HEK293 (cell line): Measurements from ENCODE around the gene CACUL1.

ENCODE experiments used
- CTCF ChIA-PET: fragments of 350-600 bp; formaldehyde crosslinking; extraction: SDS; loops from one replicate; lab custom pipeline; 2021; ENCODE audit warnings: antibody characterized with exemption; lab: Yijun Ruan, JAX
- POLR2A ChIA-PET: fragments of 300-600 bp; formaldehyde crosslinking; extraction: SDS; loops from one replicate; lab custom pipeline; 2020; ENCODE audit warnings: antibody characterized with exemption, inconsistent platforms; lab: Yijun Ruan, JAX
- H3K27ac ChIP-seq: fragments of 200-500 bp; sonication (Bioruptor generic); 2 replicates; pipeline ENCODE4 v1.5.1; 2014; ENCODE audit warnings: low read depth, low read length, control low read depth, inconsistent platforms; ENCODE audit errors: extremely low read depth
- H3K36me3 ChIP-seq, 2 experiments: fragments of 200-500 bp in 1 of 2; sonication (Bioruptor generic) in 1 of 2; 1 replicate in 1 of 2; 2 replicates in 1 of 2; pipeline ENCODE4 v1.5.1; 2014 to 2017; ENCODE audit warnings: inconsistent platforms in 2 of 2, low read length in 2 of 2; ENCODE audit not compliant: control insufficient read depth in 2 of 2, insufficient read depth in 1 of 2
- H3K4me1 ChIP-seq: fragments of 200-500 bp; sonication (Bioruptor generic); 2 replicates; pipeline ENCODE4 v1.5.1; 2014; ENCODE audit warnings: mild to moderate bottlenecking, low read length, inconsistent platforms; ENCODE audit not compliant: control insufficient read depth, insufficient read depth
- H3K4me3 ChIP-seq: 2 replicates; pipeline ENCODE4 v1.5.1; 2011; ENCODE audit warnings: low read depth, mild to moderate bottlenecking, control low read depth, low read length, moderate library complexity
- H3K9me3 ChIP-seq: fragments of 200-500 bp; sonication (Bioruptor generic); 2 replicates; pipeline ENCODE4 v1.5.1; 2014; ENCODE audit warnings: low read depth, low read length, inconsistent platforms; ENCODE audit not compliant: control insufficient read depth, insufficient read depth
- GLI4 ChIP-seq: fragments of 450-650 bp; formaldehyde crosslinking; IDR thresholded peaks from 2 replicates; pipeline ENCODE4 v1.5.1; 2016; ENCODE audit warnings: missing biosample characterization, missing genetic modification characterization
- GLIS2 ChIP-seq: fragments of 450-650 bp; formaldehyde crosslinking; IDR thresholded peaks from 2 replicates; pipeline ENCODE4 v1.5.1; 2016; ENCODE audit warnings: missing biosample characterization, missing genetic modification characterization
- OSR2 ChIP-seq: fragments of 450-650 bp; formaldehyde crosslinking; IDR thresholded peaks from 2 replicates; pipeline ENCODE4 v1.5.1; 2016; ENCODE audit warnings: missing biosample characterization, missing genetic modification characterization
- YY1 ChIP-seq: fragments of 450-650 bp; formaldehyde crosslinking; IDR thresholded peaks from 2 replicates; pipeline ENCODE4 v1.5.1; 2018; ENCODE audit warnings: missing biosample characterization, missing genetic modification characterization
- ZBTB8A ChIP-seq: fragments of 450-650 bp; formaldehyde crosslinking; IDR thresholded peaks from 2 replicates; pipeline ENCODE4 v1.5.1; 2016; ENCODE audit warnings: missing biosample characterization, missing genetic modification characterization
- ZEB2 ChIP-seq: fragments of 450-650 bp; formaldehyde crosslinking; IDR thresholded peaks from 2 replicates; pipeline ENCODE4 v1.5.1; 2016; ENCODE audit warnings: missing biosample characterization, missing genetic modification characterization
- ZNF202 ChIP-seq: fragments of 450-650 bp; formaldehyde crosslinking; IDR thresholded peaks from 2 replicates; pipeline ENCODE4 v1.5.1; 2016; ENCODE audit warnings: missing biosample characterization, missing genetic modification characterization, borderline replicate concordance
- ZNF221 ChIP-seq: fragments of 450-650 bp; formaldehyde crosslinking; IDR thresholded peaks from 2 replicates; pipeline ENCODE4 v1.5.1; 2017; ENCODE audit warnings: missing biosample characterization, missing genetic modification characterization, borderline replicate concordance
- ZNF529 ChIP-seq: fragments of 450-650 bp; formaldehyde crosslinking; IDR thresholded peaks from 2 replicates; pipeline ENCODE4 v1.5.1; 2017; ENCODE audit warnings: missing genetic modification characterization, missing biosample characterization; ENCODE audit not compliant: insufficient replicate concordance
- ZNF555 ChIP-seq: fragments of 450-650 bp; formaldehyde crosslinking; conservative IDR thresholded peaks from 2 replicates; pipeline ENCODE4 v1.5.1; 2017; ENCODE audit warnings: missing biosample characterization, mild to moderate bottlenecking, missing genetic modification characterization, inconsistent platforms
- ZNF571 ChIP-seq: fragments of 450-650 bp; formaldehyde crosslinking; IDR thresholded peaks from 2 replicates; pipeline ENCODE4 v1.5.0; 2017; ENCODE audit warnings: missing biosample characterization, missing genetic modification characterization
- ZNF600 ChIP-seq: fragments of 450-650 bp; formaldehyde crosslinking; IDR thresholded peaks from 2 replicates; pipeline ENCODE4 v1.5.1; 2016; ENCODE audit warnings: missing biosample characterization, missing genetic modification characterization
- ZNF629 ChIP-seq: fragments of 450-650 bp; formaldehyde crosslinking; IDR thresholded peaks from 2 replicates; pipeline ENCODE4 v1.5.1; 2017; ENCODE audit warnings: missing biosample characterization, missing genetic modification characterization
- ZNF747 ChIP-seq: fragments of 450-650 bp; formaldehyde crosslinking; IDR thresholded peaks from 2 replicates; pipeline ENCODE4 v1.5.1; 2016; ENCODE audit warnings: missing biosample characterization, missing genetic modification characterization
- ZNF843 ChIP-seq: fragments of 450-650 bp; formaldehyde crosslinking; IDR thresholded peaks from 2 replicates; pipeline ENCODE4 v1.5.1; 2016; ENCODE audit warnings: missing biosample characterization, missing genetic modification characterization
- ZSCAN23 ChIP-seq: fragments of 450-650 bp; formaldehyde crosslinking; IDR thresholded peaks from 2 replicates; pipeline ENCODE4 v1.5.1; 2016; ENCODE audit warnings: missing biosample characterization, missing genetic modification characterization
- ZSCAN30 ChIP-seq: fragments of 450-650 bp; IDR thresholded peaks from 2 replicates; pipeline ENCODE4 v1.5.1; 2018; ENCODE audit warnings: missing biosample characterization, mild to moderate bottlenecking, missing genetic modification characterization, moderate library complexity
- TF ChIP-seq, protein P1 (sequence below): fragments of 450-650 bp; formaldehyde crosslinking; IDR thresholded peaks from 2 replicates; pipeline ENCODE4 v1.5.1; 2016; ENCODE audit warnings: missing biosample characterization, missing genetic modification characterization
- TF ChIP-seq, protein P2 (sequence below): fragments of 450-650 bp; formaldehyde crosslinking; IDR thresholded peaks from 2 replicates; pipeline ENCODE4 v1.5.1; 2016; ENCODE audit warnings: missing biosample characterization, missing genetic modification characterization
- TF ChIP-seq, protein P3 (sequence below): fragments of 450-650 bp; formaldehyde crosslinking; IDR thresholded peaks from 2 replicates; pipeline ENCODE4 v1.5.1; 2016; ENCODE audit warnings: missing biosample characterization, missing genetic modification characterization
- TF ChIP-seq, protein P4 (sequence below): fragments of 450-650 bp; formaldehyde crosslinking; IDR thresholded peaks from 2 replicates; pipeline ENCODE4 v1.5.1; 2017; ENCODE audit warnings: missing biosample characterization, mild to moderate bottlenecking, missing genetic modification characterization, moderate library complexity

CACUL1 gene

DNA sequence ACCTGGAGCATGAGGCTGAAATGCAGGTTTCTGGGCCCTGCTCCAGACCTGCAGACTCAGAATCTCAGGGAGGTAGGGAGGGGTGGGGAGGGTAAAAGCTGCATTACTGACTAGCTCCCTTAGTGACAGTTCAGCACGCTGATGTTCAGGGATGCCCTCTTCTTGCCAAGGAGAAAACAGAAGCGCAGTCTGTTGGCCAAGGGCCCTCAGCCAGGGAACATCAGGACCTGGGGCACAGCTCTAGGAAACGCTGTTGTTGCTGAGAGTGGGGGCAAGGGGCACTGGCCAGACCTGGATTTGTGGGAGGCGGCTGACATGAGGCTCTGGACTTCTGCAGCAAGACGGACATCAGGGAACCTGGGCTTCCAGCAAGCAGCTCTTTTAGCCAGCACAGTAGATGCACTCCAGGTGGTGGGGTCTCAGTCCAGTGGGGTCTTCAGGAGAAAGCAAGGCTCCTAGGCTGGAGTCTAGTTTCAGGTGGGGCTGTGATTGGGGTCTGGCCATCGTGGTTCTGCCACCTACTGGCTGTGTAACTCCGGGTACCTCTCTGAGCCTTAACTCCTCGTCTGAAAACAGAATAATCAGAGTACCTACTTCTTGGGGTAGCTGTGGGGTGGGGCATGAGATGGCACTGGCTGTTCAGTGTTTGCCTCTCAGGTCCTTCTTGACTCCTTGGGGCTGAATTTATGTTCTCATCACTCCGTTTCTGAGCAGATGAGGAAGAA, 86.4 kb downstream of the CACUL1 start:
- Histone ChIP-seq H3K27ac (no peak overlapping the region), H3K36me3 (peaks cover 0 to 6% of the 10 kb centered on the region in 2 experiments; a peak in 1 of 3 replicates), H3K4me3 (no peak overlapping the region), H3K4me1 (0 out of 2 replicates have a peak, but pooled peaks cover 4% of the 10 kb centered on the region), H3K9me3 (no peaks in the 10 kb centered on the region)
- TF ChIP-seq GLI4 (tag by site-specific recombination) (no peak), ZNF529 (no peak), GLIS2 (tag by site-specific recombination) (0 out of 2 replicates have a peak, but pooled peaks have one; percentile 22), ZNF221 (tag by site-specific recombination) (no peak), ZEB2 (no peak)
- POLR2A ChIA-PET, result no interaction called here
- CTCF ChIA-PET, result interaction anchor here (0.6 to 1.1 kb wide), 3 partner anchors 101 to 372 kb away, joined by 3 read pairs; no protein-coding TSS in a partner anchor

DNA sequence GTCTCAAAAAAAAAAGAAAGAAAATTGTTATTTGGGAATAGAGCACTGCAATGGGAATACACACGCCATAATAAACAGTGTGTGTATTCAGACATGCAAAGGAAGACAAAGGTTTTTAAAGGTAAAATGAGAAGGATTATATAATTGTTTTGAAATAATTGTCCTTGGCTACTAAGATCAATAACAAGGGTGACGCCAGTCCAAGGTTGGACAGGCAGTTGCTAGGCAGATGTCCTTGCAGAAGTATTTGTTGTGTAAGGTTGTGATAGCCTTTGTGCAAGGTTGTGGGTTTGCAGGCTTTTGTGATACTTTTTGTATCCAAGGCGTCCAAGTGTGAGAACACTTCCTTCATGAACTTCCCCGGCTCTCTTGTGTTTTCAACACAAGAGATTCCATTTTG, 87.0 kb downstream of the CACUL1 start:
- ChIA-PET CTCF (interaction anchor here (0.6 to 1.1 kb wide), 2 partner anchors 101 to 370 kb away, joined by 3 read pairs; no protein-coding TSS in a partner anchor), POLR2A (no interaction called here)
- TF ChIP-seq, protein P1, sequence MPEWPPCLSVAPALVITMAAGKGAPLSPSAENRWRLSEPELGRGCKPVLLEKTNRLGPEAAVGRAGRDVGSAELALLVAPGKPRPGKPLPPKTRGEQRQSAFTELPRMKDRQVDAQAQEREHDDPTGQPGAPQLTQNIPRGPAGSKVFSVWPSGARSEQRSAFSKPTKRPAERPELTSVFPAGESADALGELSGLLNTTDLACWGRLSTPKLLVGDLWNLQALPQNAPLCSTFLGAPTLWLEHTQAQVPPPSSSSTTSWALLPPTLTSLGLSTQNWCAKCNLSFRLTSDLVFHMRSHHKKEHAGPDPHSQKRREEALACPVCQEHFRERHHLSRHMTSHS (tag by site-specific recombination), result no peak
- TF ChIP-seq OSR2 (tag by site-specific recombination) (no peak), ZSCAN23 (tag by site-specific recombination) (no peak), ZNF747 (tag by site-specific recombination) (no peak), ZNF600 (tag by site-specific recombination) (no peak), ZNF571 (tag by site-specific recombination) (no peak), YY1 (tag by site-specific recombination) (no peak)
- TF ChIP-seq, protein P2, sequence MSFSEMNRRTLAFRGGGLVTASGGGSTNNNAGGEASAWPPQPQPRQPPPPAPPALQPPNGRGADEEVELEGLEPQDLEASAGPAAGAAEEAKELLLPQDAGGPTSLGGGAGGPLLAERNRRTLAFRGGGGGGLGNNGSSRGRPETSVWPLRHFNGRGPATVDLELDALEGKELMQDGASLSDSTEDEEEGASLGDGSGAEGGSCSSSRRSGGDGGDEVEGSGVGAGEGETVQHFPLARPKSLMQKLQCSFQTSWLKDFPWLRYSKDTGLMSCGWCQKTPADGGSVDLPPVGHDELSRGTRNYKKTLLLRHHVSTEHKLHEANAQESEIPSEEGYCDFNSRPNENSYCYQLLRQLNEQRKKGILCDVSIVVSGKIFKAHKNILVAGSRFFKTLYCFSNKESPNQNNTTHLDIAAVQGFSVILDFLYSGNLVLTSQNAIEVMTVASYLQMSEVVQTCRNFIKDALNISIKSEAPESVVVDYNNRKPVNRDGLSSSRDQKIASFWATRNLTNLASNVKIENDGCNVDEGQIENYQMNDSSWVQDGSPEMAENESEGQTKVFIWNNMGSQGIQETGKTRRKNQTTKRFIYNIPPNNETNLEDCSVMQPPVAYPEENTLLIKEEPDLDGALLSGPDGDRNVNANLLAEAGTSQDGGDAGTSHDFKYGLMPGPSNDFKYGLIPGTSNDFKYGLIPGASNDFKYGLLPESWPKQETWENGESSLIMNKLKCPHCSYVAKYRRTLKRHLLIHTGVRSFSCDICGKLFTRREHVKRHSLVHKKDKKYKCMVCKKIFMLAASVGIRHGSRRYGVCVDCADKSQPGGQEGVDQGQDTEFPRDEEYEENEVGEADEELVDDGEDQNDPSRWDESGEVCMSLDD (tag by site-specific recombination), result no peak
- Histone ChIP-seq H3K4me1 (peaks cover 4% of the 10 kb centered on the region; the same call in 1 of the 2 replicates), H3K4me3 (no peak overlapping the region), H3K27ac (no peak overlapping the region), H3K9me3 (no peaks in the 10 kb centered on the region), H3K36me3 (no peaks in the 10 kb centered on the region)

DNA sequence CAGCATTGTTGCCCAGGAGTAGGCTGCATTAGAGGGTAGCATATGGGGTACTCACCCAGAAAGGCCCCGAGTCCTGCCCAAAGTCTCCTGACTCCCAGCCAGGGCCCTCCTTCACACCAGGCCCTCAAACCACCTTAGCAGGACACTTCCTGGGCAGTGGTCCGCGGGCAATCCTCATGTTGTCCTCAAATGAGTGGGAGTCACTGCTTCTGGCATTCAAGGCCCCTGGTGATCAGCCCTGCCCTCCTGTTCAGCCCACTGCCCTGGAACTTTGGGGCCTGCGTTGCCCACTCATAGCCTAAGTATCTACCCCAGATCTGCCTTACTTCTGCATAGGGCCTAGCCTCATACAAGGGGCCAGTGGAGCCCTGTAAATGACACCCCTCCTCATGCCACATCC, 88.4 kb downstream of the CACUL1 start:
- Histone ChIP-seq H3K9me3 (no peaks in the 10 kb centered on the region), H3K4me3 (no peak overlapping the region), H3K27ac (no peak overlapping the region), H3K4me1 (peaks cover 7% of the 10 kb centered on the region; the same call in 1 of the 2 replicates), H3K36me3 (no peaks in the 10 kb centered on the region)
- ChIA-PET POLR2A (interaction anchor here (0.6 kb wide), 1 partner anchor 453 kb away, joined by 3 read pairs; no protein-coding TSS in a partner anchor), CTCF (interaction anchor here (0.6 kb wide), 1 partner anchor 30 kb away, joined by 4 read pairs; no protein-coding TSS in a partner anchor)
- no peak for TF ChIP-seq ZSCAN30 (tag by site-specific recombination)
- TF ChIP-seq ZNF555 (tag by site-specific recombination), result no peak
- no peak for TF ChIP-seq ZNF202 (tag by site-specific recombination)
- no peak for TF ChIP-seq ZNF629
- TF ChIP-seq, protein P3, sequence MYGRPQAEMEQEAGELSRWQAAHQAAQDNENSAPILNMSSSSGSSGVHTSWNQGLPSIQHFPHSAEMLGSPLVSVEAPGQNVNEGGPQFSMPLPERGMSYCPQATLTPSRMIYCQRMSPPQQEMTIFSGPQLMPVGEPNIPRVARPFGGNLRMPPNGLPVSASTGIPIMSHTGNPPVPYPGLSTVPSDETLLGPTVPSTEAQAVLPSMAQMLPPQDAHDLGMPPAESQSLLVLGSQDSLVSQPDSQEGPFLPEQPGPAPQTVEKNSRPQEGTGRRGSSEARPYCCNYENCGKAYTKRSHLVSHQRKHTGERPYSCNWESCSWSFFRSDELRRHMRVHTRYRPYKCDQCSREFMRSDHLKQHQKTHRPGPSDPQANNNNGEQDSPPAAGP, result no peak
- TF ChIP-seq, protein P4, sequence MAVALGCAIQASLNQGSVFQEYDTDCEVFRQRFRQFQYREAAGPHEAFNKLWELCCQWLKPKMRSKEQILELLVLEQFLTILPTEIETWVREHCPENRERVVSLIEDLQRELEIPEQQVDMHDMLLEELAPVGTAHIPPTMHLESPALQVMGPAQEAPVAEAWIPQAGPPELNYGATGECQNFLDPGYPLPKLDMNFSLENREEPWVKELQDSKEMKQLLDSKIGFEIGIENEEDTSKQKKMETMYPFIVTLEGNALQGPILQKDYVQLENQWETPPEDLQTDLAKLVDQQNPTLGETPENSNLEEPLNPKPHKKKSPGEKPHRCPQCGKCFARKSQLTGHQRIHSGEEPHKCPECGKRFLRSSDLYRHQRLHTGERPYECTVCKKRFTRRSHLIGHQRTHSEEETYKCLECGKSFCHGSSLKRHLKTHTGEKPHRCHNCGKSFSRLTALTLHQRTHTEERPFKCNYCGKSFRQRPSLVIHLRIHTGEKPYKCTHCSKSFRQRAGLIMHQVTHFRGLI, result no peak
- TF ChIP-seq ZNF843 (tag by site-specific recombination), result no peak
- TF ChIP-seq ZBTB8A (tag by site-specific recombination), result no peak
- TF ChIP-seq GLI4 (tag by site-specific recombination), result no peak
